HEK293 (cell line): ENCODE measurements around the gene PTRH1.

Experiments
- BCL11A ChIP-seq: fragments of 450-650 bp; formaldehyde crosslinking; IDR thresholded peaks from 2 replicates; pipeline ENCODE4 v1.5.1; 2016; ENCODE audit warnings: low read depth, missing biosample characterization, missing genetic modification characterization
- GLIS1 ChIP-seq: fragments of 450-650 bp; formaldehyde crosslinking; IDR thresholded peaks from 2 replicates; pipeline ENCODE4 v1.5.1; 2016; ENCODE audit warnings: missing biosample characterization, missing genetic modification characterization
- KLF1 ChIP-seq: fragments of 450-650 bp; formaldehyde crosslinking; IDR thresholded peaks from 2 replicates; pipeline ENCODE4 v1.5.1; 2016; ENCODE audit warnings: missing biosample characterization, missing genetic modification characterization
- REPIN1 ChIP-seq: fragments of 450-650 bp; formaldehyde crosslinking; IDR thresholded peaks from 2 replicates; pipeline ENCODE4 v1.5.1; 2017; ENCODE audit warnings: missing biosample characterization, missing genetic modification characterization, low read depth
- ZBTB7A ChIP-seq: fragments of 450-650 bp; formaldehyde crosslinking; IDR thresholded peaks from 2 replicates; pipeline ENCODE4 v1.5.1; 2016; ENCODE audit warnings: low read depth, missing biosample characterization, missing genetic modification characterization
- ZNF114 ChIP-seq: fragments of 450-650 bp; formaldehyde crosslinking; IDR thresholded peaks from 2 replicates; pipeline ENCODE4 v1.5.0; 2017; ENCODE audit warnings: missing biosample characterization, missing genetic modification characterization
- ZNF302 ChIP-seq: fragments of 450-650 bp; formaldehyde crosslinking; IDR thresholded peaks from 2 replicates; pipeline ENCODE4 v1.5.1; 2016; ENCODE audit warnings: missing biosample characterization, missing genetic modification characterization, low read depth
- ZNF701 ChIP-seq: fragments of 450-650 bp; formaldehyde crosslinking; IDR thresholded peaks from 2 replicates; pipeline ENCODE4 v1.5.1; 2016; ENCODE audit warnings: missing biosample characterization, missing genetic modification characterization
- TF ChIP-seq, protein P1 (sequence below): fragments of 450-650 bp; formaldehyde crosslinking; IDR thresholded peaks from 2 replicates; pipeline ENCODE4 v1.5.1; 2016; ENCODE audit warnings: missing biosample characterization, missing genetic modification characterization
- TF ChIP-seq, protein P2 (sequence below): sonication (generic); formaldehyde crosslinking; IDR thresholded peaks from 2 replicates; pipeline ENCODE4 v1.8.1; 2022; ENCODE audit warnings: mild to moderate bottlenecking, moderate library complexity, missing genetic modification reagents
- TF ChIP-seq, protein P3 (sequence below): fragments of 450-650 bp; formaldehyde crosslinking; IDR thresholded peaks from 2 replicates; pipeline ENCODE4 v1.5.1; 2016; ENCODE audit warnings: missing biosample characterization, missing genetic modification characterization
- TF ChIP-seq, protein P4 (sequence below): fragments of 450-650 bp; formaldehyde crosslinking; IDR thresholded peaks from 2 replicates; pipeline ENCODE4 v1.5.1; 2017; ENCODE audit warnings: missing biosample characterization, missing genetic modification characterization

DNA sequence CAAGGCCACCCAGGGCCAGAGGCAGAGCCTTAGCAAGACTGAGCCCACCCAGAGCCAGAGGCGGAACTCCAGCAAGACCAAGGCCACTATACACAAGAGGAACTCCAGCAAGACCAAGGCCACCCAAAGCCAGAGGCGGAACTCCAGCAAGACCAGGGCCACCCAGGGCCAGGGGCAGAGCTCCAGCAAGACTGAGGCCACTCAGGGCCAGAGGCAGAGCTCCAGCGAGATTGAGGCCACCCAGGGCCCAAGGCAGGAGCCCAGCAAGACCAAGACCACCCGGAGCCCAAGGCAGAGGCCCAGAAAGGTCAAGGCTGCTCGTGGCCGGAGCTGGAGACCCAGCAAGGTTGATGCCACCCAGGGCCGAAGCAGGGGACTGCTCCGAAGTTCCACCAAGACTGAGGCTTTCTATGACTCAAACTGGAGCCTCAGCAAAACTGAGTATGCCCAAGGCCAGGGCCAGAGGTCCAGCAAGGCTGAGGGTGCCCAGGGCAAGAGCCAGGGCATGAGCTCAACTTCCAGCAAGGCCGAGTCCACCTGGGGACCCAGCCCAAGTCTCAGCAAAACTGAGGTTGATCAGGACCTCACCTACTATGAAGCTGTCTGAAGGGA is 15.4 kb upstream of the PTRH1 start:
- TF ChIP-seq REPIN1 (tag by site-specific recombination) (no peak), ZNF701 (no peak), ZNF114 (tag by site-specific recombination) (no peak), KLF1 (tag by site-specific recombination) (no peak), BCL11A (no peak), GLIS1 (no peak), ZBTB7A (no peak), ZNF302 (no peak)
- TF ChIP-seq, protein P1, sequence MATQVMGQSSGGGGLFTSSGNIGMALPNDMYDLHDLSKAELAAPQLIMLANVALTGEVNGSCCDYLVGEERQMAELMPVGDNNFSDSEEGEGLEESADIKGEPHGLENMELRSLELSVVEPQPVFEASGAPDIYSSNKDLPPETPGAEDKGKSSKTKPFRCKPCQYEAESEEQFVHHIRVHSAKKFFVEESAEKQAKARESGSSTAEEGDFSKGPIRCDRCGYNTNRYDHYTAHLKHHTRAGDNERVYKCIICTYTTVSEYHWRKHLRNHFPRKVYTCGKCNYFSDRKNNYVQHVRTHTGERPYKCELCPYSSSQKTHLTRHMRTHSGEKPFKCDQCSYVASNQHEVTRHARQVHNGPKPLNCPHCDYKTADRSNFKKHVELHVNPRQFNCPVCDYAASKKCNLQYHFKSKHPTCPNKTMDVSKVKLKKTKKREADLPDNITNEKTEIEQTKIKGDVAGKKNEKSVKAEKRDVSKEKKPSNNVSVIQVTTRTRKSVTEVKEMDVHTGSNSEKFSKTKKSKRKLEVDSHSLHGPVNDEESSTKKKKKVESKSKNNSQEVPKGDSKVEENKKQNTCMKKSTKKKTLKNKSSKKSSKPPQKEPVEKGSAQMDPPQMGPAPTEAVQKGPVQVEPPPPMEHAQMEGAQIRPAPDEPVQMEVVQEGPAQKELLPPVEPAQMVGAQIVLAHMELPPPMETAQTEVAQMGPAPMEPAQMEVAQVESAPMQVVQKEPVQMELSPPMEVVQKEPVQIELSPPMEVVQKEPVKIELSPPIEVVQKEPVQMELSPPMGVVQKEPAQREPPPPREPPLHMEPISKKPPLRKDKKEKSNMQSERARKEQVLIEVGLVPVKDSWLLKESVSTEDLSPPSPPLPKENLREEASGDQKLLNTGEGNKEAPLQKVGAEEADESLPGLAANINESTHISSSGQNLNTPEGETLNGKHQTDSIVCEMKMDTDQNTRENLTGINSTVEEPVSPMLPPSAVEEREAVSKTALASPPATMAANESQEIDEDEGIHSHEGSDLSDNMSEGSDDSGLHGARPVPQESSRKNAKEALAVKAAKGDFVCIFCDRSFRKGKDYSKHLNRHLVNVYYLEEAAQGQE, result no peak
- TF ChIP-seq, protein P2, sequence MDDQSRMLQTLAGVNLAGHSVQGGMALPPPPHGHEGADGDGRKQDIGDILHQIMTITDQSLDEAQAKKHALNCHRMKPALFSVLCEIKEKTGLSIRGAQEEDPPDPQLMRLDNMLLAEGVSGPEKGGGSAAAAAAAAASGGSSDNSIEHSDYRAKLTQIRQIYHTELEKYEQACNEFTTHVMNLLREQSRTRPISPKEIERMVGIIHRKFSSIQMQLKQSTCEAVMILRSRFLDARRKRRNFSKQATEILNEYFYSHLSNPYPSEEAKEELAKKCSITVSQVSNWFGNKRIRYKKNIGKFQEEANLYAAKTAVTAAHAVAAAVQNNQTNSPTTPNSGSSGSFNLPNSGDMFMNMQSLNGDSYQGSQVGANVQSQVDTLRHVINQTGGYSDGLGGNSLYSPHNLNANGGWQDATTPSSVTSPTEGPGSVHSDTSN (CRISPR knock-in tag), result no peak
- TF ChIP-seq, protein P3, sequence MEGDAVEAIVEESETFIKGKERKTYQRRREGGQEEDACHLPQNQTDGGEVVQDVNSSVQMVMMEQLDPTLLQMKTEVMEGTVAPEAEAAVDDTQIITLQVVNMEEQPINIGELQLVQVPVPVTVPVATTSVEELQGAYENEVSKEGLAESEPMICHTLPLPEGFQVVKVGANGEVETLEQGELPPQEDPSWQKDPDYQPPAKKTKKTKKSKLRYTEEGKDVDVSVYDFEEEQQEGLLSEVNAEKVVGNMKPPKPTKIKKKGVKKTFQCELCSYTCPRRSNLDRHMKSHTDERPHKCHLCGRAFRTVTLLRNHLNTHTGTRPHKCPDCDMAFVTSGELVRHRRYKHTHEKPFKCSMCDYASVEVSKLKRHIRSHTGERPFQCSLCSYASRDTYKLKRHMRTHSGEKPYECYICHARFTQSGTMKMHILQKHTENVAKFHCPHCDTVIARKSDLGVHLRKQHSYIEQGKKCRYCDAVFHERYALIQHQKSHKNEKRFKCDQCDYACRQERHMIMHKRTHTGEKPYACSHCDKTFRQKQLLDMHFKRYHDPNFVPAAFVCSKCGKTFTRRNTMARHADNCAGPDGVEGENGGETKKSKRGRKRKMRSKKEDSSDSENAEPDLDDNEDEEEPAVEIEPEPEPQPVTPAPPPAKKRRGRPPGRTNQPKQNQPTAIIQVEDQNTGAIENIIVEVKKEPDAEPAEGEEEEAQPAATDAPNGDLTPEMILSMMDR (tag by site-specific recombination), result no peak
- TF ChIP-seq, protein P4, sequence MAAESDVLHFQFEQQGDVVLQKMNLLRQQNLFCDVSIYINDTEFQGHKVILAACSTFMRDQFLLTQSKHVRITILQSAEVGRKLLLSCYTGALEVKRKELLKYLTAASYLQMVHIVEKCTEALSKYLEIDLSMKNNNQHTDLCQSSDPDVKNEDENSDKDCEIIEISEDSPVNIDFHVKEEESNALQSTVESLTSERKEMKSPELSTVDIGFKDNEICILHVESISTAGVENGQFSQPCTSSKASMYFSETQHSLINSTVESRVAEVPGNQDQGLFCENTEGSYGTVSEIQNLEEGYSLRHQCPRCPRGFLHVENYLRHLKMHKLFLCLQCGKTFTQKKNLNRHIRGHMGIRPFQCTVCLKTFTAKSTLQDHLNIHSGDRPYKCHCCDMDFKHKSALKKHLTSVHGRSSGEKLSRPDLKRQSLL (tag by site-specific recombination), result no peak
